ENCODE data around the gene MCCD1.

- TF ChIP-seq POLR2A (IDR thresholded peaks at IDR 0.05; ENCODE audit: low read length), result no peak
- TF ChIP-seq GATA1 (IDR thresholded peaks at IDR 0.05; ENCODE audit: low read depth, low read length), result no peak
These were observed 6.9 kb upstream of the MCCD1 start for GRCh38 chr6:31521835-31522234.

All from erythroblast (primary cell).